Cerebellar nuclear complex (tissue), 1 donor: Measurements from ENCODE around the gene DNAH9.

Source experiments
- DNase-seq, 2 experiments: peaks; one replicate each; lab custom pipeline; 2025; lab: John Stamatoyannopoulos, UW

The DNAH9 gene

GRCh38 chr17:11671126-11671525 lies 72.9 kb downstream of the DNAH9 start:
- DNase-seq, result no peak

DNA sequence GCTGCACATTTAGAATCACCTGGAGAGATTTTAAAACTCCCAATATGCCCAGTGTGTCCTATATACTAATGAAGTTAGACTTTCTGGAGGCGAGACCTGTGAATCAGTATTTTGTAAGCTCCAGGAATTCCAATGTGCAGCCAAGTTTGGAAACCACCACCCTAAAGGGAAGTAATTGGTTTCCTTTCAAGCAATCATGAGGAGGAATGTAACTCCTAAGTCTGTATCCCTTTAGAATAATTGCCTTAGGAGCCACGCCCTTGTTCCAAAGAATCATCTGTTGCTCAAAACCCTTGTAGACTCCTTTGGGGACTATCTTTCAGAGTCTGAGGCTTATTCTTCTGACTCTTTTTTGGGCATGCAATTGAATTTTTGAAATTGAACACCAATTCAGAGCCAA lies 84.4 kb downstream of the DNAH9 start:
- no peak for DNase-seq

- DNase-seq, result no peak
These were observed 92.4 kb downstream of the DNAH9 start for GRCh38 chr17:11690681-11691080.

- no peak for DNase-seq
These were observed 94.4 kb downstream of the DNAH9 start for GRCh38 chr17:11692688-11693087.

- DNase-seq, result no peak
These were observed 95.0 kb downstream of the DNAH9 start for GRCh38 chr17:11693284-11693683.

DNA sequence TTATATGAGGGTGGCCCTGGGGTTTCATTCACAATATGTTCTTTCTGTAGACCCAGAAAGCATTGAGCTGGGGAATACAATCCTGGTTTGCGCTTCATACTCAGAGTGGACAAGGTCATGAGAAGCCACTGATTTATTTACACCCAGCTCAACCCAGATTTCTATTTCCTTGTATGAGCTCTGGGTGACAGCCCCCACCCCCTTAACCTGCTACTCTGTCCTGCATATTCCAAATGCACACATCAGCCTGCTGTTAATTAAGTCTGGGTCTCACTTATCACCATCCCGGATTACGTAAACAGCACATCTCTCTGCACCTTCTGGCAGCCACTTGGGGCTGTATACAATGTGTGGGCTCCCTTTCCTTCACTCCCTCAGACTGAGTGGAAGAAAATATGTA lies 102.4 kb downstream of the DNAH9 start:
- DNase-seq, result no peak

DNA sequence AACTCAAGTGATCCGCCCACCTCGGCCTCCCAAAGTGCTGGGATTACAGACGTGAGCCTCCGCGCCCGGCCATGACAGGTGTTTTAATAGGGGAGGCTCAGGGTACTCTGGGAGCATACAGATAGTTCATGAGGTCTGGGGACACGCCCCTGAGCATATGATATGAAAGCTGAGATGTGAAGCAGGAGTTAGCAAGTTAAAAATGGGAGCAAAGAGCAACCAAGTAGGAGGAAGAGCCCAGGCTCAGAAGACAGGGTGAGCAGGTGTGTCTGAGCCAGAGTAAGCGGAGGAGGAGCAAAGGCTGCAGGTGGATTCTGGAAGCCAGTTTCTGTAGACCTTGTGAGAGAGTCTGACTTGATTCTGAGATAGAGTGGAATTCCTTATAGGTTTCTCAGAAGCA lies 103.6 kb downstream of the DNAH9 start:
- no peak for DNase-seq

DNA sequence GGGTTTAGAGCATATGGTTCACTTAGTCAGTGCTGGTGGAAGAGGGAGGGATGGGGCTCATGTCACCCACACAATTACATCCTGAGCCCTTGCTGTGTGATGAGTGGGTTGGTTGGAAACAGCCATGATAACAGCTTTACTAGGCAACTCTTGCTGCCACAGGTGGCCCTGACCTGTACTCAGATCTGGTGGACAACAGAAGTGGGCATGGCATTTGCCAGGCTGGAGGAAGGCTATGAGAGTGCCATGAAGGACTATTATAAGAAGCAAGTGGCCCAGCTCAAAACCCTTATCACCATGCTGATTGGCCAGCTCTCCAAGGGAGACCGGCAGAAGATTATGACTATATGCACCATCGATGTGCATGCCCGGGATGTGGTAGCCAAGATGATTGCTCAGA lies 105.8 kb downstream of the DNAH9 start:
- no peak for DNase-seq

DNA sequence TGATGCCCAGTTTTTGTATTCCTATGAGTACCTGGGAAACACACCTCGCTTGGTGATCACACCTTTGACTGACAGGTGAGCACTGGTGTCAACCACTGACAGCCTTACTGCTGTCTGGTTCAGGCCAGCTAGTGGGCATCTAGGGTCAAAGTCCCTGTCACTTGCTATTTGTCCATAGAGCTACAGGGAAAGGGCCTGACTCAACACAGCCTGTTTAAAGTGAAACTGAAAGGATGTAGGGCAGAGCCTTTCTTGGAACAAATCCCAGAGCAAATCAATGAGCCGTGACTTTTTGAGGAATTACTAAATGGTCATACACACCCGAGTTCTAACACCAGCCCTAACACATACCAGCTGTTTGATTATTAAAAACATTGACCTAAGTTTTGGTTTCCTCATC lies 106.8 kb downstream of the DNAH9 start:
- DNase-seq, result no peak

GRCh38 chr17:11707586-11707985 lies 109.3 kb downstream of the DNAH9 start:
- DNase-seq, result no peak

- DNase-seq, result no peak
These were observed 114.2 kb downstream of the DNAH9 start for GRCh38 chr17:11712456-11712855.

- no peak for DNase-seq
These were observed 120.9 kb downstream of the DNAH9 start for GRCh38 chr17:11719203-11719602.

- DNase-seq, result no peak
These were observed 121.6 kb downstream of the DNAH9 start for GRCh38 chr17:11719856-11720255.

GRCh38 chr17:11720816-11721215 lies 122.5 kb downstream of the DNAH9 start:
- no peak for DNase-seq

DNA sequence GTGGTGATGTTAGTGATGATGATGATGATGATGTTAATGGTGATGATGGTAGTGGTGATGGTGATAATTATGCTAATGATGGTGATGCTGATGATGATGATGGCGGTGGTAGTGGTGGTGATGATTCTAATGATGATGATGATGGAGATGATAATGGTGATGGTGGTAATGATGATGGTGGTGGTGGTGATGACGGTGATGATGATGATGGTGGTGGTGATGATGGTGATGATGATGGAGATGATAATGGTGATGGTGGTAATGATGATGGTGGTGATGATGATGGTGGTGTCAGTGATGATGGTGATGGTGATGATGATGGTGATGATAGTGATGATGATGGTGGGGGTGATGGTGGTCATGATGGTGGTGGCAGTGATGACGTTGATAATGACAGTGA lies 132.5 kb downstream of the DNAH9 start:
- DNase-seq, result no peak

DNA sequence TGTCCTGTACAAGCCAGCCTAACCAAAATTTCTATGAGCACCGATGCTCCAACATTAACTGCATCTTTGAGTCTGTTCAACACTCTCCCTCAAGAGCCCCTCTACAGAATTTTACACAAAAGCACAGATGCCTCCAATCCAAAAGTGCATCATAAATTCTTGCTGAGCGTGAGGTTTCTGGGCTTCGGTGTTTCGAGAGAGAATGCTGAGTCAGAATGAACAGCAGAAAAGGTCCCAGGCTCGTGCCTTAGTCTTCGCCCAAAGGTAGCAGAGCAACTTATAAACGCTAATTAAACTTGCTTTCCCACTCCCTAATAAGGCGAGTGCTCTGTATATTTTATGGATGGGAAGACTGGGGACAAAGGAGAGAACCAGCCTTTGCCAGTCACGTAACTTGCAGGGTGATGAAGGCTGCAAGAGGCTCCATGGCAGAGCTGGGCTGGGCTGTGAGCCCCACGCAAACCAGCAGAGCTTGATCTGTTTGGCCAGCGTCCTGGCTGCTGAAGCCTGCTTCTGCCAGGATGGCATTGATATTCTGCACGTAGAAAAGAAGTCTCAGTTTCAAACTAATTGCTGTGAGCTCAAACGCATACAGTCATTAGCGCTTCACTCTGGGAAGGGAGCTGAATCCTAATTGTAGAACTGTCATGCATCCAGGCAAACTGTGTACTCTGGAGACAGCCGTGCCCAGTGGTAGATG lies 138.5 kb downstream of the DNAH9 start:
- no peak for DNase-seq

- no peak for DNase-seq
These were observed 139.0 kb downstream of the DNAH9 start for GRCh38 chr17:11737313-11737679.

GRCh38 chr17:11738151-11738550 lies 139.9 kb downstream of the DNAH9 start:
- DNase-seq, result no peak

- no peak for DNase-seq
These were observed 141.1 kb downstream of the DNAH9 start for GRCh38 chr17:11739351-11739750.

GRCh38 chr17:11739848-11740247 lies 141.6 kb downstream of the DNAH9 start:
- no peak for DNase-seq

DNA sequence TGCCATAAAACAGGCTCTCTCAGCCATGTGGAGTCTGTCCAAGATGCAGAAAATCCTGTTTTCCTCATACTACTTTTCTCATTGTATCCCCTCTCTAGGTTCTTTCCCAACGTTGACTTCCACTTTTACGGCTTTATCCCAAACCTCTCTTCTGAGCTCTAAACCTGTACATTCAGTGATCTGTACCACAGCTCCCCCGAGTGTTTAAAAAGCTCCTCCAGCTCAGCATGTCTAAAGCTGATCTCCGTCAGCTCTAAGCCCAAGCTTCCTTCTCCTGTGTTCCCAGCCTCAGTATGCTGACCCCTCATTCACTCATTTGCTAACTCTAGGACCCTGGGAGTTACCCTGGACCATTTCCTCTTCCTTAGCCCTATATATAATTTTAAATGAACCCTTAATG lies 144.6 kb downstream of the DNAH9 start:
- no peak for DNase-seq

DNA sequence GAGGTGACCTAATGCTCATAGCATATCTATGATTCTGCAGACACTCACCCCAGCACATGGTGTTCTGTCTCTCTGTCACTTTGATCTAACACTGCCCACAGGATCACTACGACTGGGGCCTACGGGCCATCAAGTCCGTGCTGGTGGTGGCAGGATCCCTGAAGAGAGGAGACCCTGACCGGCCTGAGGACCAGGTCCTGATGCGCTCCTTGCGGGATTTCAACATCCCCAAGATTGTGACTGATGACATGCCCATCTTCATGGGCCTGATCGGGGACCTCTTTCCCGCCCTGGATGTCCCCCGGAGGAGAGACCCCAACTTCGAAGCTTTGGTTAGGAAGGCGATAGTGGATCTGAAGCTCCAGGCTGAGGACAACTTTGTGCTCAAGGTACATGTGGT lies 146.4 kb downstream of the DNAH9 start:
- DNase-seq, result no peak

DNA sequence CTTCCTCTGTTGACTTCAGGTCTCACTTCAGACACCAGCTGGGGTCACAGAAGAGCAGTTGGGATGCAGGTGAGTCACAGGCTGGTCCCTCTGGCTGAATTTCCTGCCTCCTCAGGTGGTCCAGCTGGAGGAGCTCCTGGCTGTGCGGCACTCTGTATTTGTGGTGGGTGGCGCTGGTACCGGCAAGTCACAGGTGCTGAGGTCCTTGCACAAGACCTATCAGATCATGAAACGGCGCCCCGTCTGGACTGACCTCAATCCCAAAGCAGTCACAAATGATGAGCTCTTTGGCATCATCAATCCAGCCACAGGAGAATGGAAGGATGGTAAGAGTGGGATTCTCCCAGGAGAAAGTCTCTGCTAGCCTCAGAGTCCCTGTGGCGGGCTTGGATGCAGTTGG lies 149.2 kb downstream of the DNAH9 start:
- DNase-seq, result no peak

GRCh38 chr17:11757815-11758214 lies 159.5 kb downstream of the DNAH9 start:
- DNase-seq, result no peak

GRCh38 chr17:11768106-11768505 lies 169.8 kb downstream of the DNAH9 start:
- no peak for DNase-seq
